Esophagus muscularis mucosa (tissue), 3 donors: Measurements from ENCODE around the gene ITGAX.

Experiments used
- CTCF ChIP-seq, 3 experiments: fragments of 200-600 bp in 2 of 3; fragments of 450-650 bp in 1 of 3; sonication (generic) in 2 of 3; IDR thresholded peaks; one replicate each; pipeline ENCODE4 v1.5.1; 2017 to 2019; ENCODE audit warnings: antibody characterized with exemption in 3 of 3, mild to moderate bottlenecking in 2 of 3, moderate library complexity in 1 of 3
- POLR2A ChIP-seq: fragments of 450-650 bp; IDR thresholded peaks from one replicate; pipeline ENCODE4 v1.6.1; 2017; ENCODE audit warnings: antibody characterized with exemption, moderate library complexity, mild to moderate bottlenecking, low read depth

GRCh38 chr16:31395647-31396046 is 40.7 kb downstream of the ITGAX start:
- TF ChIP-seq POLR2A (no peak), CTCF (IDR thresholded peaks at IDR 0.05) (no peak)
